Stomach (tissue), 9 donors: ENCODE data around the gene GOLM1. TPM values are rescaled to one million over a fixed set of nuclear protein-coding genes. Genes with fewer than 3 reads are reported as not detected.
A peak's percentile ranks its signal among the peaks of the same experiment; 100 is the strongest.

Source experiments
- DNase-seq, 2 donors: peaks; one replicate each; pipeline versions ENCODE4 v3.0.0 to v3.0.0-alpha.2; 2013 to 2019
- H3K27ac ChIP-seq, 5 donors: fragments of 200-600 bp in 4 of 5; sonication (generic) in 4 of 5; one replicate each; pipeline ENCODE4 v1.5.1; 2013 to 2019; ENCODE audit warnings: mild to moderate bottlenecking in 1 of 5, moderate library complexity in 1 of 5
- H3K27me3 ChIP-seq, 3 donors: fragments of 200-600 bp; sonication (generic); one replicate each; pipeline ENCODE4 v1.5.1; 2017 to 2019; ENCODE audit warnings: mixed run types in 1 of 3
- H3K36me3 ChIP-seq, 4 donors: fragments of 200-600 bp; sonication (generic); 1 replicate in 3 of 4; 2 replicates in 1 of 4; pipeline ENCODE4 v1.5.1; 2016 to 2019
- H3K4me1 ChIP-seq, 4 donors: fragments of 200-600 bp; sonication (generic); one replicate each; pipeline ENCODE4 v1.5.1; 2016 to 2019
- H3K4me3 ChIP-seq, 4 donors: fragments of 200-600 bp; sonication (generic) in 3 of 4; one replicate each; pipeline ENCODE4 v1.5.1; 2016 to 2019; ENCODE audit warnings: mild to moderate bottlenecking in 1 of 4
- H3K9me3 ChIP-seq, 4 donors: fragments of 200-600 bp; sonication (generic); one replicate each; pipeline ENCODE4 v1.5.1; 2016 to 2019
- CTCF ChIP-seq, 7 experiments: fragments of 450-650 bp in 4 of 7; fragments of 200-600 bp in 3 of 7; sonication (generic) in 3 of 7; IDR thresholded peaks; one replicate each; pipeline ENCODE4 v1.5.1; 2016 to 2019; ENCODE audit warnings: antibody characterized with exemption in 7 of 7, control low read depth in 2 of 7, mild to moderate bottlenecking in 1 of 7
- EP300 ChIP-seq: sonication (generic); formaldehyde crosslinking; IDR thresholded peaks from one replicate; pipeline ENCODE4 v1.6.1; 2017; ENCODE audit warnings: antibody characterized with exemption
- POLR2A ChIP-seq, 4 donors: fragments of 450-650 bp; IDR thresholded peaks; one replicate each; pipeline ENCODE4 v1.6.1; 2016; ENCODE audit warnings: antibody characterized with exemption in 4 of 4, control low read depth in 2 of 4, mild to moderate bottlenecking in 1 of 4, moderate library complexity in 1 of 4
- POLR2AphosphoS5 ChIP-seq, 3 donors: sonication (generic); formaldehyde crosslinking; IDR thresholded peaks; one replicate each; pipeline ENCODE4 v1.6.1; 2016; ENCODE audit warnings: antibody characterized with exemption in 3 of 3
- WGBS, 5 donors: extraction: QIAGEN DNeasy Blood & Tissue Kit in 3 of 5; methylation state at CpG; one replicate each; pipeline versions ENCODE4 v1.1.5 to v1.1.7; 2013 to 2018; 5-methylcytosine and 5-hydroxymethylcytosine counted together
- intact Hi-C: fragments of 100-400 bp; cut with DNase I; formaldehyde crosslinking; loops from one replicate; pipeline ENCODE4 v1.15.1; 2023; ENCODE audit warnings: low total_unique reads
- polyA plus RNA-seq, 3 donors: library from polyadenylated mRNA; stranded (reverse); fragments of 200-250 nt; gene quantifications; one replicate each; pipeline ENCODE4 v1.2.3, GENCODE V29; 2013
- total RNA-seq, 5 donors: library from RNA; depleted of rRNA; stranded (reverse); fragments of >200 nt; gene quantifications; one replicate each; pipeline versions ENCODE4 v1.1.0 to v1.2.3, GENCODE V29; 2014 to 2016
- donor health status: healthy with polysubstance abuse.
- donor health status: Bipolar disorder and iron deficiency.
- donor health status: healthy.

Gene GOLM1
- total and polyA plus RNA-seq, 8 donors, result 16.0 to 160 (median 39.4) TPM

DNA sequence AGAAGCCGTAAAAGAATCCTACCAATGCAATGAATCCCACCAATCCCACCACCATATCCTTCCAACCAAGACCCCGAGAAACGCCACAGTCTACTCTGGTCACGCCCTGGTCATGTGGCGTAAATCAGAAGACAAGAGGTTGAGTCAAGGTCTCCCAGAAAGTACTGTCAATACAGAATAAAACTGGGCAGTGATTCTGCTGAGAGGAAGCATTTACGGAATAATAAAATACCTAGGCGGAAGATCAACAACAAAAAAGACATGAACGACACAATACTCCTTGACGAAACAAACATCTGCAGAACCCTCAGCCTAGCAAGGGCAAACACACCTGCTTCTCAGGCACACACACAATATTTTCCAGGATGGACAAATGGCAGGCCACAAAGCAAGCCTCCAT is 62.8 kb downstream of the GOLM1 start:
- 79 to 94% (median 86%) methylated on average over 9 of the region's 9 CpGs for WGBS, 5 donors
- no peak overlapping the region for H3K27ac ChIP-seq
- no peak overlapping the region for H3K4me3 ChIP-seq
- intact Hi-C loops, result no loop called here
- no peaks in the 10 kb centered on the region for H3K9me3 ChIP-seq
- TF ChIP-seq CTCF (IDR thresholded peaks at IDR 0.05) (no peak), POLR2A (IDR thresholded peaks at IDR 0.05) (no peak), EP300 (no peak), POLR2AphosphoS5 (IDR thresholded peaks at IDR 0.05) (no peak)
- peaks cover 0 to 6% (median 0%) of the 10 kb centered on the region in 4 donors for H3K4me1 ChIP-seq
- peaks cover 0 to 61% (median 43%) of the 10 kb centered on the region in 4 donors for H3K36me3 ChIP-seq
- no peaks in the 10 kb centered on the region for H3K27me3 ChIP-seq
- DNase-seq, result no peak

DNA sequence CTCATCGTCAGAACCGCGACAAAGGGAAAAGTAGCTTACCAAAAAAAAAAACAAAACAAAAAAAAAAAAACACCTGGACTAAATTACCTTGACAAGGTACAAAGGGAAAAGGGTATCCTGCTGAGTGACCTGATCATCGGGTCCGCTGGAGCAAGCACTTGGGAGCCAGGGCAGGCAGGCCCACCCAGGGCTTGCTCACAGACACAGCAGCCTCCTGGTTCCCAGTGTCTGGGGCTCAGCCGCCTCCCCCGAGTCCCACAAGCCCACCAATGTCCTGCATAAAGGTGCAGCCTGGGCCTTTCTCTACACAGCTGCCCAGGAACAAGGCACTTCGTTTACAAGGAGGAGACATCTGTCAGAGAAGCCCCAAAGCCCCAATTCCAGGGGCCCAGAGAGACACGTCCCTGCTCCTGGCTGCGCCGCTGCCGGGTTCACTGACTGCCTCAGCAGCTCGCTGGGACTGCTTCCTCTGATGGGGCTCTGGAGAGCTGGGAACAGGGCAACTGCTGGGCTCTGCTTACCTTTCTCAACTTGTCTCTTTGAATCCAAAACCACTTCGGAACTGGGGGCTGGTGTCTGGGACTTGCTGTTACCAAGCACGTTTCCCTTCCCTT is 63.4 kb downstream of the GOLM1 start:
- intact Hi-C loops, result no loop called here
- Histone ChIP-seq H3K27me3 (no peaks in the 10 kb centered on the region), H3K4me3 (no peak overlapping the region), H3K4me1 (no peaks in the 10 kb centered on the region), H3K9me3 (no peaks in the 10 kb centered on the region), H3K36me3 (peaks cover 0 to 64% (median 48%) of the 10 kb centered on the region in 4 donors), H3K27ac (no peak overlapping the region)
- 82 to 90% (median 85%) methylated on average over 14 to 15 of the region's 15 CpGs for WGBS, 5 donors
- DNase-seq, result no peak
- TF ChIP-seq EP300, result no peak
- TF ChIP-seq POLR2AphosphoS5 (IDR thresholded peaks at IDR 0.05), result no peak
- TF ChIP-seq CTCF (IDR thresholded peaks at IDR 0.05), result no peak
- TF ChIP-seq POLR2A (IDR thresholded peaks at IDR 0.05), result no peak

- Histone ChIP-seq H3K27ac (no peak overlapping the region), H3K27me3 (no peaks in the 10 kb centered on the region), H3K9me3 (no peaks in the 10 kb centered on the region), H3K4me3 (no peak overlapping the region), H3K36me3 (peaks cover 0 to 60% (median 49%) of the 10 kb centered on the region in 4 donors), H3K4me1 (no peaks in the 10 kb centered on the region)
- DNase-seq, result peak; percentile 64 to 80
- intact Hi-C loops, result no loop called here
- 67 to 78% (median 70%) methylated on average over 16 to 17 of the region's 17 CpGs for WGBS, 5 donors
- no peak for TF ChIP-seq EP300
- peak in 5 of 7 experiments; percentile 17 to 51 (median 38) for TF ChIP-seq CTCF (IDR thresholded peaks at IDR 0.05)
Observed at GRCh38 chr9:86034863-86035734, 64.3 kb downstream of the GOLM1 start.

DNA sequence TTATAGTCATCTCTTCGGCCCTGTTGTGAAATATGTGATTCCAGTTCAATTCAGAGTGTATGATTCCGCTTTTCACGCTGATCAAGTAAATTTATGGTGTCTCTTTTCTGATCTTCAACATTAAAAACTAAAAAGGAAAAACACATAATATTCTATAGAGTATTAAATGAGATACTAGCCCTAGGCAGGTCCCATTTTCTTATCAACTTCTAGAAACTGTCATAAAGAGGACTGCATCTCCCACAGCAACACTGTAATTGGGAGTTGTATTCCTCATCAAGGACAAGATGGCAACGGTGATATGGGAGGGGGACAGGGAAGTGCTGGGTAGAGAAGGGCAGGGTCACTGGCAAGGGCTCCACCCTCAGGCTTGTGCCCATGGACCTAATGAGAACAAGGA is 71.6 kb downstream of the GOLM1 start:
- peaks cover 12 to 86% (median 72%) of the 10 kb centered on the region in 4 donors for H3K36me3 ChIP-seq
- 91 to 94% (median 93%) methylated on average over 4 of the region's 4 CpGs for WGBS, 5 donors
- peaks cover 0 to 7% (median 0%) of the 10 kb centered on the region in 4 donors for H3K4me1 ChIP-seq
- TF ChIP-seq POLR2A (IDR thresholded peaks at IDR 0.05), result no peak
- TF ChIP-seq CTCF (IDR thresholded peaks at IDR 0.05), result no peak
- no peak for TF ChIP-seq POLR2AphosphoS5 (IDR thresholded peaks at IDR 0.05)
- no peak for TF ChIP-seq EP300
- H3K27me3 ChIP-seq, result no peaks in the 10 kb centered on the region
- H3K4me3 ChIP-seq, result no peak overlapping the region
- no peak overlapping the region for H3K27ac ChIP-seq
- H3K9me3 ChIP-seq, result no peaks in the 10 kb centered on the region
- intact Hi-C loops, result no loop called here
- DNase-seq, result no peak
